Activated naive CD4-positive, alpha-beta T cell treated with anti-CD3 and anti-CD28 coated beads for 36 hours (primary cell): ENCODE data around the gene SENP3. TPM values are rescaled to one million over a fixed set of nuclear protein-coding genes. Genes with fewer than 3 reads are reported as not detected.

Experiments
- CTCF ChIA-PET: fragments of 350-600 bp; sonication (Branson Sonifier 250); formaldehyde crosslinking; loops from one replicate; lab custom pipeline; 2021; ENCODE audit warnings: antibody characterized with exemption; lab: Charles Lee
- DNase-seq: peaks from one replicate; pipeline ENCODE4 v3.0.0-alpha.2; 2020
- H3K27ac Mint-ChIP-seq: one replicate; pipeline ENCODE4 v1.8.0; 2021; ENCODE audit warnings: mild to moderate bottlenecking, mixed read lengths
- H3K27me3 Mint-ChIP-seq: one replicate; pipeline ENCODE4 v1.8.0; 2021; ENCODE audit warnings: low read depth, mixed read lengths
- H3K36me3 Mint-ChIP-seq: one replicate; pipeline ENCODE4 v1.8.0; 2021; ENCODE audit warnings: low read depth, mixed read lengths
- H3K4me1 Mint-ChIP-seq: one replicate; pipeline ENCODE4 v1.8.0; 2021; ENCODE audit warnings: low read depth, mixed read lengths
- H3K4me3 Mint-ChIP-seq: one replicate; pipeline ENCODE4 v1.8.0; 2021; ENCODE audit warnings: mild to moderate bottlenecking, moderate library complexity, mixed read lengths
- H3K9me3 Mint-ChIP-seq: one replicate; pipeline ENCODE4 v1.8.0; 2021; ENCODE audit warnings: mixed read lengths
- intact Hi-C: fragments of 100-400 bp; cut with micrococcal nuclease; formaldehyde crosslinking; loops from one replicate; pipeline ENCODE4 v1.15.1; 2023
- total RNA-seq, 2 experiments: library from RNA; stranded (reverse); gene quantifications; one replicate each; pipeline ENCODE4 v1.2.3, GENCODE V29; 2021

The SENP3 gene
- total RNA-seq, 2 experiments from 2014 or later: 43.2 to 46.9 TPM

GRCh38 chr17:7557775-7558543, 3.8 kb upstream of the SENP3 start:
- Mint-ChIP-seq H3K9me3 (no peaks in the 10 kb centered on the region), H3K4me1 (peaks cover 61% of the 10 kb centered on the region), H3K27ac (peak overlapping the region; percentile 78), H3K27me3 (no peaks in the 10 kb centered on the region), H3K36me3 (peaks cover 7% of the 10 kb centered on the region), H3K4me3 (peak overlapping the region; percentile 58)
- peak; percentile 42 for DNase-seq
- intact Hi-C loops: no loop called here
- CTCF ChIA-PET: interaction anchor here (0.5 to 7.5 kb wide), 7 partner anchors 29 to 362 kb away, joined by 3 to 96 read pairs (median 3); no protein-coding TSS in a partner anchor

- Mint-ChIP-seq H3K4me3 (peak within 1 kb of the TSS; percentile 58), H3K36me3 (peaks cover 7% of the 10 kb centered on the region), H3K27ac (peak within 1 kb of the TSS; percentile 78), H3K4me1 (peaks cover 57% of the 10 kb centered on the region), H3K27me3 (no peaks in the 10 kb centered on the region), H3K9me3 (no peaks in the 10 kb centered on the region)
- intact Hi-C loops: no loop called here
- DNase-seq: no peak
- CTCF ChIA-PET: interaction anchor here (0.7 to 7.5 kb wide), 4 partner anchors 28 to 122 kb away, joined by 3 to 96 read pairs (median 3); no protein-coding TSS in a partner anchor
These were observed 3.0 kb upstream of the SENP3 start, which contains the start of gene TNFSF13 for GRCh38 chr17:7558544-7559319. Gene TNFSF13 (plus strand): TSS chr17:7558750. CDS start chr17:7559040, 290 bp downstream.

DNA sequence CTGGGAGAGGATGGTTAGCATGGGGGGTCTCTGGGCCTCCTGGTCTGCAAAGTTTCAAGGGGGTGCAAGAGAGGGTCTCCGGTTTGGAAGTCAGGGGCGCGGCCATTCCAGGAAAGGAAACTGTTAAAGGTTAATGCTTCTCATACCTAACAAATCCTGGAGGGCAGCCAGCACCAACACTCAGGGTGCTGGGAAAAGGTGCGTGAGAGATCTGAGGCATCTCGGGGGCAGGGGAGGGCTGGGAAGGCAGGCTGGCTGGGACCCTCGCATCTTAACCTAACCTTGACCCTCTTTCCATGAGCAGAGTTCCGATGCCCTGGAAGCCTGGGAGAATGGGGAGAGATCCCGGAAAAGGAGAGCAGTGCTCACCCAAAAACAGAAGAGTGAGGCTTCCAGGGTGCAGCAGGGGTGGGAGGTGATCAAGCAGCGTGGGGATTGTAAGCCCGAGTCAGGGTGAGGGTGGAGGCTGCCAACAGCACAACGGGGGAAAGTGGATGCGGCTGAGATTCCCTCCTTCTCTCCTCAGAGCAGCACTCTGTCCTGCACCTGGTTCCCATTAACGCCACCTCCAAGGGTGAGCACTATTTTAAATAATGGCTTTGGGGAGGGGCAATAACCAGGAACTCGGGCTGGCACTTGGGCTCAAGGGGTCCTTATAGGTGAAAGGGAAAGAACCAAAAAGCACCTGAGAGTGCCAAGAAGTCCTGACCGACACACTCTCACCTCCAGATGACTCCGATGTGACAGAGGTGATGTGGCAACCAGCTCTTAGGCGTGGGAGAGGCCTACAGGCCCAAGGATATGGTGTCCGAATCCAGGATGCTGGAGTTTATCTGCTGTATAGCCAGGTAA, 2.2 kb upstream of the SENP3 start:
- Mint-ChIP-seq H3K4me3 (peak overlapping the region; percentile 58), H3K36me3 (peaks cover 11% of the 10 kb centered on the region), H3K27me3 (no peaks in the 10 kb centered on the region), H3K9me3 (no peaks in the 10 kb centered on the region), H3K27ac (peak overlapping the region; percentile 84), H3K4me1 (peaks cover 61% of the 10 kb centered on the region)
- CTCF ChIA-PET: interaction anchor here (1.0 to 7.5 kb wide), 29 partner anchors 10 to 236 kb away, joined by 3 to 96 read pairs (median 7); partner anchors contain the start of genes ACAP1, CD68, MPDU1 and NEURL4
- intact Hi-C loops: no loop called here
- DNase-seq: no peak

DNA sequence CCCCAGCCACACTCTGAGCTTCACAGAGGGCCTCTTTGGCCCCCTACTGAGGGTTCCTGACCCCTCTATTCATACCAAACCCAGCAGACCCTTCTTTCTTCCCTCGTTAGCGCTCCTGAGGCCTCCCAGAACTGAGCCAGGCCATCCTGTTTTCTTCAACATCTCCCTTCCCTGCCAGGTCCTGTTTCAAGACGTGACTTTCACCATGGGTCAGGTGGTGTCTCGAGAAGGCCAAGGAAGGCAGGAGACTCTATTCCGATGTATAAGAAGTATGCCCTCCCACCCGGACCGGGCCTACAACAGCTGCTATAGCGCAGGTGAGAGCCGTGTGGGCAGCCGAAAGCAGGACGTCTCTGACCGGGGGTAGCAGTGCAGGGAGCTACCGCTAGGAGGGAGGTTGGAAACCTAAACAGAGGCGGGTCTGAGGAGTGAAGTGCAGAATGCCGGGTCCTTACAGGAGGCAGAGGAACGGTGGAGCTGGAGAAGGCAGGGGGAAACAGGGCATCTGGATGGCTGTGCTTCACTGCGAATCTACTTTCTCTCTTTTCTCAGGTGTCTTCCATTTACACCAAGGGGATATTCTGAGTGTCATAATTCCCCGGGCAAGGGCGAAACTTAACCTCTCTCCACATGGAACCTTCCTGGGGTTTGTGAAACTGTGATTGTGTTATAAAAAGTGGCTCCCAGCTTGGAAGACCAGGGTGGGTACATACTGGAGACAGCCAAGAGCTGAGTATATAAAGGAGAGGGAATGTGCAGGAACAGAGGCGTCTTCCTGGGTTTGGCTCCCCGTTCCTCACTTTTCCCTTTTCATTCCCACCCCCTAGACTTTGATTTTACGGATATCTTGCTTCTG, 1.3 kb upstream of the SENP3 start:
- peak; percentile 74 for DNase-seq
- H3K27me3 Mint-ChIP-seq: no peaks in the 10 kb centered on the region
- peaks cover 17% of the 10 kb centered on the region for H3K36me3 Mint-ChIP-seq
- H3K4me3 Mint-ChIP-seq: peak overlapping the region; percentile 87
- no peaks in the 10 kb centered on the region for H3K9me3 Mint-ChIP-seq
- peaks cover 61% of the 10 kb centered on the region for H3K4me1 Mint-ChIP-seq
- intact Hi-C loops: loop anchor here (1.0 kb wide), 12 partner anchors 11 to 308 kb away; partner anchors contain the start of genes ELP5, FXR2, MPDU1 and PLSCR3
- peak overlapping the region; percentile 84 for H3K27ac Mint-ChIP-seq
- CTCF ChIA-PET: interaction anchor here (0.8 to 7.5 kb wide), 46 partner anchors 8 to 237 kb away, joined by 3 to 96 read pairs (median 5); partner anchors contain the start of genes ACAP1, CD68, MPDU1 and NEURL4

- intact Hi-C loops: loop anchor here (1.0 kb wide), 12 partner anchors 11 to 309 kb away; partner anchors contain the start of genes ELP5, FXR2, MPDU1 and PLSCR3
- Mint-ChIP-seq H3K27me3 (no peaks in the 10 kb centered on the region), H3K4me1 (peaks cover 57% of the 10 kb centered on the region), H3K36me3 (peaks cover 17% of the 10 kb centered on the region), H3K4me3 (peak overlapping the region; percentile 87), H3K9me3 (no peaks in the 10 kb centered on the region), H3K27ac (peak overlapping the region; percentile 84)
- peak; percentile 89 for DNase-seq
- CTCF ChIA-PET: interaction anchor here (0.6 to 7.5 kb wide), 46 partner anchors 9 to 238 kb away, joined by 3 to 96 read pairs (median 5); partner anchors contain the start of genes ACAP1, CD68, MPDU1 and NEURL4
These were observed 617 bp upstream of the SENP3 start for GRCh38 chr17:7561028-7561575.

- Mint-ChIP-seq H3K27me3 (no peaks in the 10 kb centered on the region), H3K36me3 (peaks cover 23% of the 10 kb centered on the region), H3K4me3 (peak overlapping the region; percentile 87), H3K27ac (peak overlapping the region; percentile 86), H3K9me3 (no peaks in the 10 kb centered on the region), H3K4me1 (peaks cover 54% of the 10 kb centered on the region)
- intact Hi-C loops: no loop called here
- CTCF ChIA-PET: interaction anchor here (2.4 to 7.5 kb wide), 3 partner anchors 9 to 48 kb away, joined by 13 to 96 read pairs (median 26); partner anchors contain the start of gene MPDU1
- DNase-seq: no peak
These were observed 488 bp downstream of the SENP3 start for GRCh38 chr17:7562208-7562605.

- CTCF ChIA-PET: no interaction called here
- H3K27ac Mint-ChIP-seq: no peak overlapping the region
These were observed 1.6 kb downstream of the SENP3 start for GRCh38 chr17:7563115-7563869.

GRCh38 chr17:7569571-7569970, 7.9 kb downstream of the SENP3 start:
- H3K4me1 Mint-ChIP-seq: peaks cover 32% of the 10 kb centered on the region
- H3K9me3 Mint-ChIP-seq: no peaks in the 10 kb centered on the region
- peaks cover 53% of the 10 kb centered on the region for H3K36me3 Mint-ChIP-seq
- no peak overlapping the region for H3K27ac Mint-ChIP-seq
- no peak for DNase-seq
- H3K4me3 Mint-ChIP-seq: no peak overlapping the region
- H3K27me3 Mint-ChIP-seq: no peaks in the 10 kb centered on the region
- intact Hi-C loops: no loop called here
- CTCF ChIA-PET: interaction anchor here (3.5 kb wide), 1 partner anchor 8 kb away, joined by 26 read pairs; the partner anchor contains the start of gene SENP3

More at GRCh38 chr17:7563115-7563869, 1.6 kb downstream of the SENP3 start:
- Mint-ChIP-seq H3K27me3 (no peaks in the 10 kb centered on the region), H3K36me3 (peaks cover 29% of the 10 kb centered on the region), H3K9me3 (no peaks in the 10 kb centered on the region), H3K4me1 (peaks cover 53% of the 10 kb centered on the region), H3K4me3 (peak overlapping the region; percentile 87)
- intact Hi-C loops: no loop called here
- no peak for DNase-seq

DNA sequence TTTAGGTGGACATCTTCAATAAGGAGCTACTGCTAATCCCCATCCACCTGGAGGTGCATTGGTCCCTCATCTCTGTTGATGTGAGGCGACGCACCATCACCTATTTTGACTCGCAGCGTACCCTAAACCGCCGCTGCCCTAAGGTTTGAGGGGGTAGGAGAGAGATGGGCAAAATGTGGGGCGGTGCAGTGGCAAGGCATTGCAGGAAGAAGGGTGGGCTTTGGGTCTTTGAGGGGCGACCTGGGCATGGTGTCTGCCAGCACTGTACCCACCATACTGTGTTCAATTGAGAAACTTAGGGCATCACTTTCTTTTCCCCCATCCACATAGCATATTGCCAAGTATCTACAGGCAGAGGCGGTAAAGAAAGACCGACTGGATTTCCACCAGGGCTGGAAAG, 8.6 kb downstream of the SENP3 start:
- no peaks in the 10 kb centered on the region for H3K9me3 Mint-ChIP-seq
- no peak overlapping the region for H3K27ac Mint-ChIP-seq
- peaks cover 55% of the 10 kb centered on the region for H3K36me3 Mint-ChIP-seq
- no peak overlapping the region for H3K4me3 Mint-ChIP-seq
- intact Hi-C loops: loop anchor here (10.0 kb wide), 1 partner anchor 526 kb away; the partner anchor contains the start of gene SLC16A11
- H3K27me3 Mint-ChIP-seq: no peaks in the 10 kb centered on the region
- H3K4me1 Mint-ChIP-seq: peaks cover 36% of the 10 kb centered on the region
- DNase-seq: no peak
- CTCF ChIA-PET: interaction anchor here (0.7 to 3.5 kb wide), 3 partner anchors 9 to 118 kb away, joined by 3 to 26 read pairs (median 5); partner anchors contain the start of genes SENP3 and WRAP53

DNA sequence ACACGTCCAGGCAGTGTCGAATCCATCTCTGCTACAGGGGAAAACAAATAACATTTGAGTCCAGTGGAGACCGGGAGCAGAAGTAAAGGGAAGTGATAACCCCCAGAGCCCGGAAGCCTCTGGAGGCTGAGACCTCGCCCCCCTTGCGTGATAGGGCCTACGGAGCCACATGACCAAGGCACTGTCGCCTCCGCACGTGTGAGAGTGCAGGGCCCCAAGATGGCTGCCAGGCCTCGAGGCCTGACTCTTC, 10.5 kb downstream of the SENP3 start:
- Mint-ChIP-seq H3K9me3 (no peaks in the 10 kb centered on the region), H3K36me3 (peaks cover 67% of the 10 kb centered on the region), H3K4me1 (peaks cover 53% of the 10 kb centered on the region), H3K27me3 (no peaks in the 10 kb centered on the region), H3K4me3 (peak overlapping the region; percentile 85), H3K27ac (peak overlapping the region; percentile 99)
- CTCF ChIA-PET: interaction anchor here (1.1 to 3.5 kb wide), 2 partner anchors 11 to 119 kb away, joined by 3 to 26 read pairs; partner anchors contain the start of gene SENP3
- intact Hi-C loops: loop anchor here (1.0 to 10.0 kb wide), 15 partner anchors 11 to 527 kb away; partner anchors contain the start of genes EIF5A, ELP5, MPDU1 and NEURL4
- DNase-seq: no peak
